Activated naive CD8-positive, alpha-beta T cell (primary cell): Measurements from ENCODE around the gene DLST.

ENCODE experiments used
- H3K27ac Mint-ChIP-seq: one replicate; pipeline ENCODE4 v1.8.0; 2021; ENCODE audit warnings: mixed read lengths
- H3K27me3 Mint-ChIP-seq: one replicate; pipeline ENCODE4 v1.8.0; 2021; ENCODE audit warnings: mixed read lengths
- H3K36me3 Mint-ChIP-seq: one replicate; pipeline ENCODE4 v1.8.0; 2021; ENCODE audit warnings: mixed read lengths
- H3K4me1 Mint-ChIP-seq: one replicate; pipeline ENCODE4 v1.8.0; 2021; ENCODE audit warnings: low read depth, mixed read lengths
- H3K4me3 Mint-ChIP-seq: one replicate; pipeline ENCODE4 v1.8.0; 2021; ENCODE audit warnings: mild to moderate bottlenecking, mixed read lengths
- H3K9me3 Mint-ChIP-seq: one replicate; pipeline ENCODE4 v1.8.0; 2021; ENCODE audit warnings: low read depth, mixed read lengths

Gene DLST

DNA sequence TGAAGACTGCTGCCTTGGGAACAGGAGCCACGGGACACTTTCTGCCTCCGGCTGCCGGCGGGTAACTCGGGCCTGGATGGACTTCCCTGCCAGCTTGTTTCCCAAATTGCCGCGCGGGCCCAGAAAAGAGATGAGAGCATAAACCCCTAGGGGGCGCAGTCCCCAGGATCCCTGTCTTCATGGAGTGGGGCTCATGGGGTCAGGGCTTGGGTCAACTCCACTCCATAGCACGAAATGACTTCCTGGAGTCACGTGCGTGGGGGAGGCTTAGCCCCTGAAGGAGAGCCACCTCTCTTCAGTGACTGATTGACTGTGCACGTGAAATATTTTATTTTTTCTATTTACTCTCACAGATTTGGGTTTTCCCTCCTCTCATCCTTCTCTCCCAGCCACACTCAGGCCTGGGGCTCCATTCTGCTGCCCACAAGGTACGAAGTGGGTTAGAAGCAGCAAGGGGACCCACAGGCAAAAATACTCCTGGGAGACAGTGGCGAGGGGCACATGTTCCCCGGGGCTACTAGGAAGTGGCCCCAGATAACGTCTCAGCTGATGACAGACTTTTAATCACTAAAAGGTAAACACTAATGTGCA lies 63.6 kb downstream of the DLST start:
- H3K4me1 Mint-ChIP-seq, result peaks cover 34% of the 10 kb centered on the region
- no peaks in the 10 kb centered on the region for H3K9me3 Mint-ChIP-seq
- no peak overlapping the region for H3K4me3 Mint-ChIP-seq
- no peaks in the 10 kb centered on the region for H3K36me3 Mint-ChIP-seq
- no peak overlapping the region for H3K27ac Mint-ChIP-seq
- no peaks in the 10 kb centered on the region for H3K27me3 Mint-ChIP-seq

DNA sequence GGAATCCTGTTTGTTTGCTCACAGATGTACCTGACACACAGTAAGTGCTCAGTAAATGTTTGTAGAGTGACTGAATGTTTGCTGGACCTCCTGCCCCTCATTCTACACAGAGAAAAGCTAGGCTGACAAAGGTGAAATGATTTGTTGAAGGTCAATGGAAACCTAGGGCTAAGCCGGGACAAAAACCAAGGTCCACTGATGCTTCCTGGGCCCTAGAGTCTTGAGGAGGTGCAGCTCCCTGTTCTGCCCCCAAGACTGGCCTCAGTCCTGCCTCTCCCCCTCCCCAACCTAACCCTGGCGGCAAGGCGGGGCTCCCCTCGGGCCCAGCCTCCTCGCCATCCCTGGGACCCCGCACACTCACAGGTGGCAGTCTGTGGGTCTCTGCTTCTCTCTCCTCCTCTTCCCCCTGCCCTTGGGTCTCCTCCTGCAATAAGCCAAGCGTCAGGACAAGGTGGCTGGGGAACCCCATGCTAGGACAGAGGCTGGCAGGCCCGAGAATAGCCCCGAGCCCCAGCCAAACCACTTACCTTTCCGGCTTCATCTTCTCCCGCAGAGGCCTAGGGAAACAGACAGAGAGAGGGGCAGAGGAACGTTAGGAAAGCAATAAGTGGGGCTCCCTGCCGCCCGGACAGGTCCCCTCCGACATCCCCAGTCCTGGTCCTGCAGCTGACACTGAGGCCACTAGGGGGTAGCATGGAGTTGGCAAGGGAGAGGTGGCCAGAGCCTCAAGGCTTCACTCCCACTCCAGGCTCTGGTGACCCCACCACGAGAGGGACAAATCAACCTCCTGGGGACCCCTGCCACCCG lies 64.3 kb downstream of the DLST start:
- Mint-ChIP-seq H3K9me3 (no peaks in the 10 kb centered on the region), H3K36me3 (no peaks in the 10 kb centered on the region), H3K27me3 (no peaks in the 10 kb centered on the region), H3K4me1 (peaks cover 31% of the 10 kb centered on the region), H3K4me3 (peak overlapping the region; percentile 44), H3K27ac (peak overlapping the region; percentile 72)

DNA sequence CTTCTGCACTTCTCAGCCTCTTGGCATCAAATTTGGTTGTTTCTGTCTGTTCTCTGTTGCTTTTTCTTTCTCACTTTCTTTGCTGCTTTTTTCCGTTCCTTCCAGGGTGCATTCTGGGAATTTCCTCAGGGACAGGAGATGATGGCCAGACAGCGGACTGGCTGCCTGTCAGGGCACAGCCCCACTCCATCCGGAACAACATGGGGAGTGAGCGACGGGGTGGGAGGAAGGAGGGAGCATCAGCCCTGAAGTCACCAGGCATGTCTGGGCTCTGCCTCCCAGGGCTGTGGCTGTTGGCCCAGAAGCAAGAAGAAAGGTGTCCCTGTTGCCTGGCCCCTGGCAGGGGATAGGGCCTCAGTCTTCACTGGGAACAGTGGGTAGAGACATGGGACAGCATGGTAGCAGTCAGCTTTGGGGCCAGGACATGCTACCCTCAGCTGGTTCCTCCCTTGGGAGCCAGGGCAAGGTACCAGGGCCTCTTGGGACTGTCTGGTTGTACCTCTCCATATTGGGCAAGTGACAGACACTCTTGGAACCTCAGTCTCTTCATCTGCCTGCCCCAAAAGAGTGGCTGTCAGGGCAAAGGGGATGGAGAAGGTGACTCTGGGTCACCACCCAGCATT lies 65.1 kb downstream of the DLST start:
- no peaks in the 10 kb centered on the region for H3K27me3 Mint-ChIP-seq
- no peak overlapping the region for H3K4me3 Mint-ChIP-seq
- H3K4me1 Mint-ChIP-seq, result peaks cover 24% of the 10 kb centered on the region
- no peaks in the 10 kb centered on the region for H3K9me3 Mint-ChIP-seq
- H3K36me3 Mint-ChIP-seq, result no peaks in the 10 kb centered on the region
- H3K27ac Mint-ChIP-seq, result no peak overlapping the region

DNA sequence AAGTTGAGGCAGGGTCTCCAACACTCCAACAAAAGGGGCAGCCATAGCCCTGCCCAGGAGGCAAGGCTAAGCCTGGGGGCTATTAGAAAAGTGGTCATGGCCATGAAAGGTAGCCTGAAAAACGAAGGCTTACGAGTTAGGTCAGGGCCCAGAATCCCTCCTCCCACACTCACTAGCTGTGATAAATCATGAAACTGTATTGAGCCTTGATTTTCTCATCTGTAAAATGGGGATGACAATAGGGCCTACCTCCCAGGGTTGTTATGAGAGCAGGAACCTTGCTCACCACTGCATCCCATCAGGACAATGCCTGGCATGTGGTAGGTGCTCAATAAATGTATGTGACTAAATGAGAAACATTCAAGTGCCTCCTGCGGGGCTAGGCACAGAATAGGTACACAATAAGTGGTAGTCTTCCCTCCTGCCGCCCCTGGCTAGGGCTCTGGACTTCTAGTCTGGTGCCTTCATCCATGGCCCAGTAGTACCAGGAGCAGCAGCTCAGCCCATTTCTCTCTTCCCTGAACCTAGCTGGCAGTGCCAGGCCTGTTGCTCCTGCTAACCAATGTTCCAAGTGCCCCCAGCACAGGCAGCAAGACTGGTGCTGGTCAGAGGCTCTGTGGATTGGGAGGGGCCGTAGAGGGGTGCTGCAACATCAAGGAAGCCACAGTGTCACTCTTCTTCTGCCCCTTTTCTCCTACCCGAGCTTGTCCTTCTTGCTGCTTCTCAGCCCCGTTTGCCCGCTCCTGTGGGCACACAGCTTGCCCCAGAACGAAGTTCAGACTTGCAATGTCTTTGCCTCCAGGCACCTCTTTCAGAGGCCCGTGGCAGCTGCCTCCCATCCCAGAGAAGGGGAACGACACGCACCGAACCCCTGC lies 65.9 kb downstream of the DLST start:
- no peak overlapping the region for H3K4me3 Mint-ChIP-seq
- no peaks in the 10 kb centered on the region for H3K36me3 Mint-ChIP-seq
- H3K9me3 Mint-ChIP-seq, result no peaks in the 10 kb centered on the region
- no peak overlapping the region for H3K27ac Mint-ChIP-seq
- H3K4me1 Mint-ChIP-seq, result peaks cover 16% of the 10 kb centered on the region
- peaks cover 3% of the 10 kb centered on the region for H3K27me3 Mint-ChIP-seq

DNA sequence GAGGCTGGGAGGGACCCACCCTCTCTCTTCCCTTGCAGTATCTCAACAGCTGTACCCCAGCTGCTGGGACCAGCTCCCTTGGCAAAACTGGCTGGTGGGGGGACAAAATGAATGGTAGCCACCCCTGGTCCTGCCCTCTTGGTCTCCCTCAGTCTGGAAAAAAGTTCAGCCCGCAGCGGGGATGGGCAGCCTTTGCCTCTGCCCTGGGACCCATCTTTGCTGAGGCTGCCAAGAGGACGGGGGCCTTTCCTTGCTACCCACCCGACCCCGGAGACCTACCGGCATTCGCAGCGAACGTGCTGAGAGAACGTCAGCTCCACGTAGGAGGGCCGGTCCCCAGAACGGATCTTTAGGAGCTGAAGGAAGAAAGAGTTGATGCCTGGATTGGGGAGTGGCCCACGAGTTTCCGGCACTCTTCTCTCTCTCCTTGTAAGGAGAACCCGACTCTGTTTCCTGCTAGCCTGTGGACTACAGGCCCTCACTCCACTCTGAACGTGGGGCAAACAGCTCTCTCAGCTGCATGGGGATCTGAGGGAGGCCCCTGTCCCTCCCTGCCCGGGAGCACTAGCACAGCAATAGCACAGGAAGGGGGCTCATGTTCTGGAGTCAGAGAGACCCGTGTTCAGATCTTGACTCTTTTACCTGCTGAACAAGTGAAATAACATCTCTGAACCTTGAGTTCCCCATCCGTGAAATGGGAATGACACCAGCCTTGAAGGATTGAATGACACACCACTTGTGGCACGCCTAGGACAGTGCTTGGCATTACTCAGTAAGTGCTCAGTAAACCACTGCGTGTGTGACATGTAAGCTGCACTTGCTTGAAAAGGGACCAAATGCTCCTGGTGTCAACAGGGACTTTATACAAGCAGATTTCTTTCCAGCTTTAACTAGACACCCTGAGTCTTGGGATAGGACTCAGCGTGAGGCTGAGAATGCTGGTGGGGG lies 66.8 kb downstream of the DLST start:
- peaks cover 6% of the 10 kb centered on the region for H3K27me3 Mint-ChIP-seq
- no peaks in the 10 kb centered on the region for H3K9me3 Mint-ChIP-seq
- no peak overlapping the region for H3K4me3 Mint-ChIP-seq
- no peak overlapping the region for H3K27ac Mint-ChIP-seq
- H3K36me3 Mint-ChIP-seq, result no peaks in the 10 kb centered on the region
- peaks cover 8% of the 10 kb centered on the region for H3K4me1 Mint-ChIP-seq

DNA sequence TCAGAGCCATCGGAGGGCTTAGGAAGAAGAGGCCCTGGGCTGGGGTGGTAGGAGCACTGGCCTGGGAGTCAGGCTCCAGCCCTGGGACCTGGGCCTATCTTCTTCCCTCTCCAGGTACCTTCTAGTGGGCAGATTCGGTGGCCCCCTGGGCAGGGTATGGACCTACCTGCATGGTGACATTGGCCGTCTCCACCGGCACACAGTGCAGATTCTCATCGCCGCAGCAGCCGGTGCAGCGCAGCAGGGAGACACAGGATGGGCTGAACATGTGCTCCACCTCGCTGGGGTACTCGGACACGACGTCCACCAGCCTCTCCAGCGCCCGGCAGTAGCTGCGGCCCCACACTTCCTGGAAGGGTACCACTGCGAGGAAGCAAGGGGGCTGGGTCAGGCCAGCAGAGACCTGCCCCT lies 67.5 kb downstream of the DLST start:
- no peaks in the 10 kb centered on the region for H3K36me3 Mint-ChIP-seq
- peaks cover 7% of the 10 kb centered on the region for H3K4me1 Mint-ChIP-seq
- H3K27ac Mint-ChIP-seq, result no peak overlapping the region
- peaks cover 6% of the 10 kb centered on the region for H3K27me3 Mint-ChIP-seq
- H3K4me3 Mint-ChIP-seq, result no peak overlapping the region
- no peaks in the 10 kb centered on the region for H3K9me3 Mint-ChIP-seq

DNA sequence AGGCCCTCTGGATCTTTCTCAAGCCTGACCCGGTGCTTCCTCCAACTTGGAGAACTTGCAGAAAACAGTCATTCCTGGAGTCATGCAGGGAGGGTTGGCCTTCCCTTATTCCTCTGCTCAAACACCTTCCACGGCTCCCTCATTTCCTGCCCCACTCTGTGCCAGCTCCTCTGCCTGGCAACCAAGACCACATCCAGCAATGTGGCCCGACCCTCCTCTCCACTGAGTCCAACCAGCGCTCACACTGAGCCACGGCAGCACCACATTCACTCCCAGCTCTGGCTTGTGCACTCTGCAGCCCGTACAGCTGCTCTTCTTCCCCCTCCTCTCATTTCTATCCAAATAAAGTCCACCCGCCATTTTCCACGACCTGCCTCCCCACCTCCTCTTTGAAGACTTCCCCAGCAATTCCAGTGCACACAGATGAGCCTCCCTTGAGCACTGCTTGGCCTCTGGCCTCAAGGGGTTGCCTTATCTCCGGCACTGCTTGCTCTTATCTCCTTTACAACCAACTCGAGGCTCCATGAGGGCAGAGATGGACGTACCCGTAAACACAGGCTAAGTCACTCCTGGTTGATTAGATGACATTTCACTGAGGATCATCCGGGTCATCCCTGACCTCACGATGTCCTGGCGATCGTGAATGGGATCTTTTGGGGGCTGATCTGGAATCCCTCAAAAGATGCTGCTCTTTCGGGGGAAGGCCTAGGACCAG lies 68.3 kb downstream of the DLST start:
- H3K27me3 Mint-ChIP-seq, result peaks cover 6% of the 10 kb centered on the region
- no peaks in the 10 kb centered on the region for H3K9me3 Mint-ChIP-seq
- H3K4me1 Mint-ChIP-seq, result peaks cover 7% of the 10 kb centered on the region
- H3K4me3 Mint-ChIP-seq, result no peak overlapping the region
- H3K36me3 Mint-ChIP-seq, result no peaks in the 10 kb centered on the region
- no peak overlapping the region for H3K27ac Mint-ChIP-seq

DNA sequence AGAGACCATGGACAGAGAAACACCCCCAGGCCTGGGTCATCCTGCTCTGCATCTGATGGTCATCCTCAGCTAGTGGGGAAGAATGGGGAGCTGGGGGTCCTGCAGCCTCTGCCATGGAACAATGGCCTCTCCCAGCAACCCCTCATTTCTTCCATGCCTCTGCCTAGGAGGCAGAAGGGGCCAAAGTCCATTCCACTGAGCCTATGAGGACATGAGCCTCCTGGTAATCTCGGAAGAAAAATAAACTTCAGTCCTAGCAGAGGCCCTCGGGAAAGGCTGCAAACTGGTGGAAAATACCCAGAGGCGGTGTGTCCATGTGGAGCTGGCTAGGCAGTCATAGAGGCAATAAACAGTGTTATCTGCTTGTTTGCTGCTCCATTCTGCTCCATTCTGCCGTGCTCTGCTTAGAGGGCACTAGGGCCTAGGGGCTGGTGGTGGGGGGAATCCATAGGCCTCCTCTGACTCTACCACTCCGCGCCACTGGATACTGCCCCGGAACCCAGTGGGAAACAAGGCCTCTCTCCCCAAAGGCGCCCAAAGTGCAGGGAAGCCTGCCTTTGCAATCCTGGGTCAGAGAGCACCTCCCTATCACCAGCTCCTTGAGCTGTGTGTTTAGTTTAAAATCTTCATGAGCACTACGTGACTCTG lies 69.2 kb downstream of the DLST start:
- H3K4me1 Mint-ChIP-seq, result peaks cover 7% of the 10 kb centered on the region
- H3K27ac Mint-ChIP-seq, result no peak overlapping the region
- H3K36me3 Mint-ChIP-seq, result no peaks in the 10 kb centered on the region
- peaks cover 6% of the 10 kb centered on the region for H3K27me3 Mint-ChIP-seq
- no peak overlapping the region for H3K4me3 Mint-ChIP-seq
- no peaks in the 10 kb centered on the region for H3K9me3 Mint-ChIP-seq

DNA sequence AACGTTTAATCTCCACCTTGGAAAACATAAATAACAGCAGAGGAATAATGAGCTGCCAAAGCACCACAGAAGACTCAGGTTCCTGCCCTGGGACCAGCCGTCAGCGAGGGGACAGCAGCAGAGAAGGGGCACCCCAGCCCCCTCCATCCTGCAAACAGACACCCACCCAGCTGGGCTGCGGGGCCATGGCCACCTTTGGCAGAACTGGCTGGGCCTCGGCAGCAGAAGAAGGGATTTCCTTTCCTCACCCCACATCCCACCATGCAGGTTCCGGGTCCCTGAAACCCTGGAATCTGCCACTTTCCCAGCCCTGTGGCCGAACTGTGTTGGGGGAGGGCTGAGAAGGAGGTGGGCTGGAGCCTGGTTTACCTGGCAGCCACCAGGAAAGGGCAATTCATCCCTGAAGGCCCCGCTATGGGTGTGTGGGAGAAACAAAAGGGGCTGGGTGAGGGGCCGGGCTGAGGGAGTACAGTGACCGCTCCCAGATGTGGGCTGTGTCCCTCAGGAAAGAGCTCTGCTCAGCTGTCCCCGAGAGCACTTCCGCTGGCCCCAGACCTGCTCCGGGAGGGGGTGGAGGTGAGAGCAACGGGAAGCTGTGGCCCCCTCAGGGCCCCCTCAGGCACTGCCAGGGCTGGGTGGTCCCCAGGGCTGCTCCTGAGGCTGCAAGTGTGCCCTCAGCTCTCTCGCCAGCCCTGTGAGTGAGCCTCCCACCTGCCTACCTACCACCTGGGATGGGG lies 69.9 kb downstream of the DLST start:
- H3K27ac Mint-ChIP-seq, result no peak overlapping the region
- H3K9me3 Mint-ChIP-seq, result no peaks in the 10 kb centered on the region
- H3K4me3 Mint-ChIP-seq, result no peak overlapping the region
- peaks cover 1% of the 10 kb centered on the region for H3K4me1 Mint-ChIP-seq
- no peaks in the 10 kb centered on the region for H3K36me3 Mint-ChIP-seq
- peaks cover 8% of the 10 kb centered on the region for H3K27me3 Mint-ChIP-seq

DNA sequence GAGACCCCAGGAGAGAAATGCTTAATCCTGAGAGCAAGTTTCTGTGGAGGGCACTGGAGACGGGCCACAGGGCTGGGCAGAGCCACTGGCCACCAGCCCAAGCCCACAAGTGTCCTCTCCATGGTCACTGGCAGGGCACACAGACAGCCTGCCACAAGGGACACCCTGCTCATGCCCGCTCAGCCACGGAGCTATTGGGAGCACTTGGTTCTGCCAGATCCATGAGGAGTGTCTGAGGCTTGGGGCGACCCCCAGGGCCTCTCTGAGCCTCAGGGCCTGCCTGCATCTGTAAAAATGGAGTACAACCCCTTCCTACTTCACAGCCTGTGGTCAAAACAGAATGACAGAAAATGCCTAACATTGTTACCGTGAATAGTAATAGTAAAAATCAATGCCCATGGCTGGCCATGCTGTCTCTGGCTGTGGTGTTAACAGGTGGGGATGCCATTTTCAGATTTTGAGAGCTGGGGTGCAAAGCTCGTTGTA lies 70.5 kb downstream of the DLST start:
- Mint-ChIP-seq H3K4me3 (no peak overlapping the region), H3K27me3 (peaks cover 8% of the 10 kb centered on the region), H3K27ac (no peak overlapping the region), H3K36me3 (no peaks in the 10 kb centered on the region), H3K4me1 (no peaks in the 10 kb centered on the region), H3K9me3 (no peaks in the 10 kb centered on the region)

DNA sequence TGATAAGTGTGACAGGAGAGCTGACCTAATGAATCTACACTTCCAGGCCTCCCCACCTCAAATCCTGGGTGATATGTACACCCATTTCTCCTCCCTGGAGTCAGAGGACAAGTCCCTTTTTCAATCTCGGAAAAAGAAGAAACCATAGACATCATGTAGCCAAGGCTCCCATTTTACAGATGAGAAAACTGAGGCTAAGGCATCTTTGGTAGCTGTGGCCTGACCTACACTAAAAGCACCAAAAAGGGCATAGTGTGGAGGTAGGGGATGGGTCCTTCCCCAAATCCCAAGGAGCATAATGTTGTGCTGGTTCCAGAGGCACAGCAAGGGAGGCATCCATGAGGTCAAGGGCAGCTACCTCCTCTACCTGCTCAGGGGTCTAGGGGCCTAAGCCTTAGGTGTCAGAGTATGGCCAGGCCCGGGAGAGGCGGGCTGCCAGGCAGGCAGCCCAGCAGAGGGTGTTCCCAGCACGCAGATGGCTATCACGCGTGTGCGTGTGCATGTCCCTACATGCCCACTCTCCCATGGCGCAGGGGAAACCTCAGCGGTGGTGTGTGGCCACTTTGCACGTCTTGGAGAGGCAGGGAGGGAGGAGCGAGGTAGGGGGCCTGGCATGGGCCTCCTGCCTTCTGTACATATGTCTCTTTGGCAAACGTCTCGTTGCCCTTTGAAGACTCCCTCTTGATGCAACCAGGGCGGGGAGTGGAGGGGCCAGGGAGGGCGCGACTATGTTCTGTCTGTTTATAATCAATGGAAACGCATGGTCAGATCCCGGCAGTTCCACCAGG lies 71.2 kb downstream of the DLST start:
- Mint-ChIP-seq H3K27me3 (peaks cover 8% of the 10 kb centered on the region), H3K4me1 (no peaks in the 10 kb centered on the region), H3K9me3 (no peaks in the 10 kb centered on the region), H3K27ac (no peak overlapping the region), H3K4me3 (no peak overlapping the region), H3K36me3 (no peaks in the 10 kb centered on the region)
